Activated CD8-positive, alpha-beta memory T cell treated with anti-CD3 and anti-CD28 coated beads, Interleukin-2, amount 10 ng/mL, durations not matched to agents 7 days and 5 days (primary cell): ENCODE measurements around the gene CHST9. TPM values are rescaled to one million over a fixed set of nuclear protein-coding genes. Genes with fewer than 3 reads are reported as not detected.

Experiments used
- ATAC-seq: fragments of 150-1000 bp; cut with Tn5 transposase; one replicate; pipeline ENCODE4 v1.10.0; 2021; ENCODE audit warnings: moderate library complexity
- CTCF ChIA-PET: fragments of 350-600 bp; sonication (Branson Sonifier 250); formaldehyde crosslinking; loops from one replicate; lab custom pipeline; 2021; ENCODE audit warnings: antibody characterized with exemption; lab: Charles Lee
- DNase-seq: peaks from one replicate; pipeline ENCODE4 v3.0.0-alpha.2; 2020
- H3K27ac Mint-ChIP-seq: one replicate; pipeline ENCODE4 v1.8.0; 2021; ENCODE audit warnings: mild to moderate bottlenecking, mixed read lengths
- H3K27me3 Mint-ChIP-seq: one replicate; pipeline ENCODE4 v1.8.0; 2021; ENCODE audit warnings: mixed read lengths
- H3K36me3 Mint-ChIP-seq: one replicate; pipeline ENCODE4 v1.8.0; 2021; ENCODE audit warnings: mild to moderate bottlenecking, mixed read lengths
- H3K4me1 Mint-ChIP-seq: one replicate; pipeline ENCODE4 v1.8.0; 2021; ENCODE audit warnings: mixed read lengths
- H3K4me3 Mint-ChIP-seq: one replicate; pipeline ENCODE4 v1.8.0; 2021; ENCODE audit warnings: mild to moderate bottlenecking, moderate library complexity, mixed read lengths
- H3K9me3 Mint-ChIP-seq: one replicate; pipeline ENCODE4 v1.8.0; 2022; ENCODE audit warnings: low read depth, mixed read lengths
- total RNA-seq, 2 experiments: library from RNA; stranded (reverse); gene quantifications; one replicate each; pipeline ENCODE4 v1.2.3, GENCODE V29; 2021

The CHST9 gene
- total RNA-seq, 2 experiments from 2014 or later = not detected

GRCh38 chr18:27045342-27045741, 139.8 kb downstream of the CHST9 start:
- no peak overlapping the region for H3K27ac Mint-ChIP-seq
- ATAC-seq (no peak), DNase-seq (no peak)
- H3K27me3 Mint-ChIP-seq = no peaks in the 10 kb centered on the region
- CTCF ChIA-PET = no interaction called here
- H3K4me3 Mint-ChIP-seq = no peak overlapping the region
- H3K4me1 Mint-ChIP-seq = no peaks in the 10 kb centered on the region
- no peaks in the 10 kb centered on the region for H3K36me3 Mint-ChIP-seq
- peaks cover 8% of the 10 kb centered on the region for H3K9me3 Mint-ChIP-seq

GRCh38 chr18:27042177-27042576, 142.9 kb downstream of the CHST9 start:
- ATAC-seq (no peak), DNase-seq (no peak)
- Mint-ChIP-seq H3K9me3 (no peaks in the 10 kb centered on the region), H3K27ac (no peak overlapping the region), H3K27me3 (no peaks in the 10 kb centered on the region), H3K36me3 (no peaks in the 10 kb centered on the region), H3K4me1 (no peaks in the 10 kb centered on the region), H3K4me3 (no peak overlapping the region)
- CTCF ChIA-PET = no interaction called here

- no peaks in the 10 kb centered on the region for H3K36me3 Mint-ChIP-seq
- no peak for DNase-seq
- CTCF ChIA-PET = no interaction called here
These were observed 144.3 kb downstream of the CHST9 start for GRCh38 chr18:27040796-27041195.

GRCh38 chr18:27033722-27034121, 151.4 kb downstream of the CHST9 start:
- Mint-ChIP-seq H3K4me1 (no peaks in the 10 kb centered on the region), H3K9me3 (peaks cover 8% of the 10 kb centered on the region), H3K36me3 (no peaks in the 10 kb centered on the region), H3K27ac (no peak overlapping the region), H3K27me3 (no peaks in the 10 kb centered on the region), H3K4me3 (no peak overlapping the region)
- CTCF ChIA-PET = no interaction called here
- DNase-seq = no peak
- no peak for ATAC-seq

More at GRCh38 chr18:27040796-27041195, 144.3 kb downstream of the CHST9 start:
- ATAC-seq = no peak
- no peak overlapping the region for H3K4me3 Mint-ChIP-seq
- H3K27me3 Mint-ChIP-seq = no peaks in the 10 kb centered on the region
- H3K4me1 Mint-ChIP-seq = no peaks in the 10 kb centered on the region
- H3K27ac Mint-ChIP-seq = no peak overlapping the region
- no peaks in the 10 kb centered on the region for H3K9me3 Mint-ChIP-seq

GRCh38 chr18:27030421-27030820, 154.7 kb downstream of the CHST9 start:
- CTCF ChIA-PET = no interaction called here
- H3K9me3 Mint-ChIP-seq = peaks cover 6% of the 10 kb centered on the region
- DNase-seq = no peak
- H3K27ac Mint-ChIP-seq = no peak overlapping the region
- no peaks in the 10 kb centered on the region for H3K27me3 Mint-ChIP-seq
- H3K4me1 Mint-ChIP-seq = no peaks in the 10 kb centered on the region
- no peak overlapping the region for H3K4me3 Mint-ChIP-seq
- no peak for ATAC-seq
- H3K36me3 Mint-ChIP-seq = no peaks in the 10 kb centered on the region

- no peak for DNase-seq
- Mint-ChIP-seq H3K9me3 (peaks cover 2% of the 10 kb centered on the region), H3K27ac (no peak overlapping the region), H3K36me3 (no peaks in the 10 kb centered on the region), H3K27me3 (no peaks in the 10 kb centered on the region), H3K4me1 (no peaks in the 10 kb centered on the region), H3K4me3 (no peak overlapping the region)
- CTCF ChIA-PET = no interaction called here
- no peak for ATAC-seq
These were observed 162.6 kb downstream of the CHST9 start for GRCh38 chr18:27022477-27022876.

- Mint-ChIP-seq H3K9me3 (peaks cover 2% of the 10 kb centered on the region), H3K4me1 (no peaks in the 10 kb centered on the region), H3K27ac (no peak overlapping the region), H3K27me3 (no peaks in the 10 kb centered on the region), H3K36me3 (no peaks in the 10 kb centered on the region), H3K4me3 (no peak overlapping the region)
- ATAC-seq (no peak), DNase-seq (no peak)
- CTCF ChIA-PET = no interaction called here
These were observed 167.1 kb downstream of the CHST9 start for GRCh38 chr18:27017901-27018500.

- Mint-ChIP-seq H3K4me3 (no peak overlapping the region), H3K9me3 (peaks cover 3% of the 10 kb centered on the region), H3K27me3 (no peaks in the 10 kb centered on the region), H3K4me1 (no peaks in the 10 kb centered on the region), H3K27ac (no peak overlapping the region), H3K36me3 (no peaks in the 10 kb centered on the region)
- CTCF ChIA-PET = no interaction called here
- DNase-seq (no peak), ATAC-seq (no peak)
These were observed 170.3 kb downstream of the CHST9 start for GRCh38 chr18:27014841-27015240.

GRCh38 chr18:27010784-27011183, 174.3 kb downstream of the CHST9 start:
- Mint-ChIP-seq H3K27ac (no peak overlapping the region), H3K27me3 (no peaks in the 10 kb centered on the region), H3K4me1 (no peaks in the 10 kb centered on the region), H3K36me3 (no peaks in the 10 kb centered on the region), H3K4me3 (no peak overlapping the region), H3K9me3 (peaks cover 3% of the 10 kb centered on the region)
- no peak for DNase-seq
- ATAC-seq = no peak
- CTCF ChIA-PET = no interaction called here

- H3K4me3 Mint-ChIP-seq = no peak overlapping the region
- H3K27me3 Mint-ChIP-seq = no peaks in the 10 kb centered on the region
- no peaks in the 10 kb centered on the region for H3K36me3 Mint-ChIP-seq
- ATAC-seq = no peak
- H3K27ac Mint-ChIP-seq = no peak overlapping the region
- H3K9me3 Mint-ChIP-seq = peaks cover 3% of the 10 kb centered on the region
- H3K4me1 Mint-ChIP-seq = no peaks in the 10 kb centered on the region
- CTCF ChIA-PET = no interaction called here
- DNase-seq = no peak
These were observed 175.8 kb downstream of the CHST9 start for GRCh38 chr18:27009293-27009692.

GRCh38 chr18:27008575-27008974, 176.5 kb downstream of the CHST9 start:
- ATAC-seq = no peak
- DNase-seq = no peak
- no peaks in the 10 kb centered on the region for H3K36me3 Mint-ChIP-seq
- peaks cover 3% of the 10 kb centered on the region for H3K9me3 Mint-ChIP-seq
- no peaks in the 10 kb centered on the region for H3K4me1 Mint-ChIP-seq
- no peak overlapping the region for H3K4me3 Mint-ChIP-seq
- no peak overlapping the region for H3K27ac Mint-ChIP-seq
- H3K27me3 Mint-ChIP-seq = no peaks in the 10 kb centered on the region
- CTCF ChIA-PET = no interaction called here

GRCh38 chr18:27007880-27008279, 177.2 kb downstream of the CHST9 start:
- H3K4me3 Mint-ChIP-seq = no peak overlapping the region
- CTCF ChIA-PET = no interaction called here
- no peaks in the 10 kb centered on the region for H3K4me1 Mint-ChIP-seq
- no peaks in the 10 kb centered on the region for H3K36me3 Mint-ChIP-seq
- DNase-seq = no peak
- no peak for ATAC-seq
- H3K9me3 Mint-ChIP-seq = peaks cover 3% of the 10 kb centered on the region
- H3K27me3 Mint-ChIP-seq = no peaks in the 10 kb centered on the region
- no peak overlapping the region for H3K27ac Mint-ChIP-seq

GRCh38 chr18:27005589-27005988, 179.5 kb downstream of the CHST9 start:
- no peaks in the 10 kb centered on the region for H3K9me3 Mint-ChIP-seq
- no peak overlapping the region for H3K27ac Mint-ChIP-seq
- H3K4me3 Mint-ChIP-seq = no peak overlapping the region
- H3K36me3 Mint-ChIP-seq = no peaks in the 10 kb centered on the region
- DNase-seq (no peak), ATAC-seq (no peak)
- H3K4me1 Mint-ChIP-seq = no peaks in the 10 kb centered on the region
- CTCF ChIA-PET = no interaction called here
- H3K27me3 Mint-ChIP-seq = no peaks in the 10 kb centered on the region

- no peaks in the 10 kb centered on the region for H3K4me1 Mint-ChIP-seq
- no peaks in the 10 kb centered on the region for H3K27me3 Mint-ChIP-seq
- H3K9me3 Mint-ChIP-seq = no peaks in the 10 kb centered on the region
- CTCF ChIA-PET = no interaction called here
- H3K36me3 Mint-ChIP-seq = no peaks in the 10 kb centered on the region
- ATAC-seq (no peak), DNase-seq (no peak)
- no peak overlapping the region for H3K27ac Mint-ChIP-seq
- H3K4me3 Mint-ChIP-seq = no peak overlapping the region
These were observed 180.9 kb downstream of the CHST9 start for GRCh38 chr18:27004056-27004829.
